Astrocyte of the hippocampus (primary cell): Measurements from ENCODE around the gene STAG2.
"Not testable (repeated sequence)": the region's sequence is repeated elsewhere in the genome, so short reads cannot be mapped to it uniquely, and the experiment has no call there.

Source experiments
- DNase-seq: peaks from one replicate; pipeline ENCODE4 v3.0.0; 2011; ENCODE audit warnings: low read depth, low spot score

STAG2 gene

DNA sequence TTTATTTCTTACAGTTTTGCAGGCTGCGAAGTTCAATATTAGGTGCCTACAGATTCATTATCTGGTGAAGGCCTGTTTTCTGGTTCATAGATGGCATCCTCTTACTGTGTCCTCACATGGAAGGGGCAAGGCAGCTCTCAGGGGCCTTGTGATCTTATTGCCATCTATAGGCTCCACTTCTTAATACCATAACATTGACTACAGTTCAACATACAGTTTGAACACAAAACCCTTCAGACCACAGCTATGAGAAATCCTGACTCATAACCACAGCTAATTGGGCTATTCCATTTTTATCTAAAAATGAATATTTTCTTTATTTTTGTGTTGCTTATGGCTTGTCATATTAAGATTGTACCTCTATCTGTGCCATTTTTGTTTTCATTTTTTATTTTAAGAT, 72.3 kb downstream of the STAG2 start:
- peak; percentile 8 for DNase-seq

DNA sequence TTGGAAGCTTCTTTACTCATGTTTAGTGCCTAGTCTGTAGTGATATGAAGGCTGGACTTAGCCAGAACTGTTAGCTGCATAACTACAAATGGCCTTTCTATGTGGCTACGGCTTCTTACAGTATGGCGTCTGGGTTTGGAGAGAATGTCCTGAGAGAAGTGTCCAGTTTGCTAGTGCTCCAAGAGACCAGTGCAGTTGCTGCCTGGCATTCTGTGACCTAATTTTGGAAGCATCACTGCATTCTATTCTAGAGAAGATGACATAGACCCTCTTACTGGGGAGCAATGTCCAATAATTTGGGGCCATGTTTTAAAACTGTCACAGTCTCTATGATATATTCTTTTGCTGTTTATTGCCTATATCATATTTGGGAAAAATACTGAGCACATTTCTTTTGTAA, 74.2 kb downstream of the STAG2 start:
- no peak for DNase-seq

DNA sequence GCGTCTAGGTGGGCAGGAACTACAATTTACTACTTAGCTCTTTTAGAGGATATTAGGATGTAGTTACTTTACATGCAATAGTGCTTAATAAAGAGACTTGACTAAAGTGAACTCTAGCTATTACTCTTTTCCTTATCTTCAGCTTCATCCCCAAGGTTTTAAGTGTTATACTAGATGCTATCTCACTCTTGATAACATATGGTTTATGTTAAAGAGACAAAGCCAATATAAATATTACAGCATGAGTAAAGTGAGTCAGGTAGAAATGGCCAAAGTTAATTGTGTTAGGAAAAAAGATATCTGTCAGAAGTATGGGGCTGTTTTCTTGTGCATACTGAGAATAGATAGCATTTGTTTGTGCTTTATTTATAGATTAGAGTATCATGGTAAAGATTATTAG, 80.5 kb downstream of the STAG2 start:
- no peak for DNase-seq

DNA sequence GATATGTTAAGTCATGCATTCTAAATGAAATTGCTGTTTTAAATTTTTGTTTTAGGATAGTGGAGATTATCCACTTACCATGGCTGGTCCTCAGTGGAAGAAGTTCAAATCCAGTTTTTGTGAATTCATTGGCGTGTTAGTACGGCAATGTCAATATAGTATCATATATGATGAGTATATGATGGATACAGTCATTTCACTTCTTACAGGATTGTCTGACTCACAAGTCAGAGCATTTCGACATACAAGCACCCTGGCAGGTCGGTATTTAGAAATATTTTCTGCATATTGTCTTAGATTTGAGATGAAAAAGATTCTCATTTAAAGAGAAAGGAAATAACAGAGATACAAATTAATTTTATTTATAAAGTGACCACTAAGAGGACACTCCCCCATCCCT, 83.6 kb downstream of the STAG2 start:
- DNase-seq: no peak

DNA sequence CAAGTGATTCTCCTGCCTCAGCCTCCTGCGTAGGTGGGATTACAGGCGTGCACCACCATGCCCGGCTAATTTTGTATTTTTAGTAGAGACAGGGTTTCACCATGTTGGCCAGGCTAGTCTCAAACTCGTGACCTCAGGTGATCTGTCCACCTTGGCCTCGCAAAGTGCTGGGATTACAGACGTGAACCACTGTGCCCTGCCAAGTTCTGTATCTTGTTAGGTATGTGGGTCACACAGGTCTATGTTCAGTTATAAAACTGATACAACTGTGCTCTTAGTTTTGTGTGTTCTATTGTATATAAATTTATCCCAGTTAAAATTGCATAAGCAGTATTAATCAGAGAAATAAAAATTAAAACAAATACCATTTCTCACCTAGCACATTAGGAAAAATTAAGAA, 122.9 kb downstream of the STAG2 start:
- not testable (repeated sequence) for DNase-seq

DNA sequence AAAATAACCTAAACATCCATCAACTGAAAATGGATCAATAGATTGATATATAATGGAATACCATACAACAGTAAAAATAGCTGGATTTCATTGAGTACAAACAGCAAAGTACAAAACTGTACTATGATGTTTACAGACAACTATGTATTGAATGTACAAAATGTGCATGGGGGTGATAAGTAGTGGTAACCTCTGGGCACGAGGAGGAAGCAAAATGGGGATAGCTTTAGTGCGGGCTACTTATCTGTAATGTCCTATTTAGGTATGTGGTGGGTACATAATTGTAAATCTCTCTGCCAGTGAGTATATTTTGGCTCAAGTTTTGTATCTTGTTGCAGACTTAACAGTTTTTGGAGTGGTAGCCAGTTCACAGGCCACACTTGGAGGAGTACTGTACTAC, 123.6 kb downstream of the STAG2 start:
- no peak for DNase-seq

DNA sequence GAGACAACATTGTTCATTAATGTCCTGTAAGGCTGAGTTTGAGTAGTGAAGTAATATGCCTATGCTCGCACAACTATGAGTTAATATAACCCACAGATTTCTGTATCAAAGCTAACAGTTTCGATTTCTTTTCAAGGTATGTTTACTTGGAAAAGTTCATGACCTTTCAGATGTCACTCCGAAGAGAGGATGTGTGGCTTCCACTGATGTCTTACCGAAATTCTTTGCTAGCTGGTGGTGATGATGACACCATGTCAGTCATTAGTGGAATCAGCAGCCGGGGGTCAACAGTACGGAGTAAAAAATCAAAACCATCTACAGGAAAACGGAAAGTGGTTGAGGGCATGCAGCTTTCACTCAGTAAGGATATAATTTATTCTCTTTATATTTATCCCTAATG, 124.9 kb downstream of the STAG2 start:
- DNase-seq: no peak

DNA sequence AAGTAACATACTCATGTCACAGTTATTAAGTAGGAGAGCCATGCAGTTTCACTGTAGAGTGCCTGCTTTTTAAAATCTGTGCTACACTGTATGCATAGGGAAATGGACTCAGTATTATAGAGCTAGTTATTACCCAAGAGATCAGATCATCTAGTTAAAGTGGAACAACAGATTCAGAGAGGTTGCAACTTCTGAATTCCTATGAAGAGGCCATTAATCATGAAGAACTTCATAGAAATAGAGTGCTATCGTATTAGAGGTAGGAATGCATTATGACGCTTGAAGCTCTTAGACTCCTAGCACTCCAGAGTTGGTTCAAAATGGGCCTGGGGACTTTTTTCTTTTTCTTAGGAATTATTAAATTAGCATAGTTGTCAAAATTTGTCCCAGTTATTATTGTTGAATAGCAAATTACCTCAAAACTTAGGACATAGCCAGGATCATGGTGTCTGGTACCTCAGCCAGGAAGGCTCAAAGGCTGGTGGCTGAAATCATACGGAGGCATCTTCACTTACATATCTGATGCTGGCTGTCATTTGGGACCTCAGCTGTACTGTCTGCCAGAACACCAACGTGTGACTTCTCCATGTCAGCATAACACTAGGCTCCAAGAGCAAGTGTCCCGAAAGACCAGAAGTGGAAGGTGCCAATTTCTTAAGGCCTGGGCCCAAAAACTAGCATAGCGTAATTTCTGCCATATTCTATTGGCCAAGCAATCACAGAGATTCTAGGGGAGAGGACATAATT, 125.7 kb downstream of the STAG2 start:
- no peak for DNase-seq

DNA sequence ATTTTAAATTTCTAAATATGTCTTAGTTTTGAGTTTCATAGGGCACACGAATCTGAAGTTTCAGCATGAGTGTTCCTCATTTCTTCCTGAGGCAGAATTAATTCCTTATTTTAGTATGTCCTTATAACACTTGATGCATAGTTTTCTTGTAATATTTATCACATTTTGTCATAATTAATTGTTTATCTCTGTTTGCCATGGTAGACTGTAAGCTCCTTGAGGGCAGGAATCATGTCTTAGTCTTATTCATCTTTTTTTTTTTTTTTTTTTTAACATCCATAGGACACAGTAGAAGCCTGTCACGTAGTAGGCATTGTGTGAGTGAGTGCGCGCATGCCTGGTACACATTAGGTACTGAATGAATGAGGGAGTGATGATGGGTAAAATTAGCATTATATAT, 131.7 kb downstream of the STAG2 start:
- no peak for DNase-seq

DNA sequence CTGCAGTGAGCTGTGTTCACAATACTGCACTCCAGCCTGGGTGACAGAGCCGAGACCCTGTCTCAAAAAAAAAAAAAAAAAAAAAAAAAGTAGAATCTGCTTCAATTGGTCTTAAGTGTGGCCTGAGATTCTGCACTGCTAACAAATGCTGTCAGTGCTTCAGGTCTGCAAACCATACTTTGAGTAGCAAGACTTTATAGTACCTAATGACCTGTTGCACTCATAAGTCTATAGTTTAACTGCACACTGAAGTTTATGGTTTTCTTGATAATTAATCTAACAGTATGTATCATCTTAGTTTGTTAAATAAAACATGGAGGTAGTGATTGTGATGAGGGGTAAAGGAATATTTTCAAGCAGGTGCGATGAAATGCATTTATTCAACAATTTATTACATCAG, 135.6 kb downstream of the STAG2 start:
- DNase-seq: no peak

DNA sequence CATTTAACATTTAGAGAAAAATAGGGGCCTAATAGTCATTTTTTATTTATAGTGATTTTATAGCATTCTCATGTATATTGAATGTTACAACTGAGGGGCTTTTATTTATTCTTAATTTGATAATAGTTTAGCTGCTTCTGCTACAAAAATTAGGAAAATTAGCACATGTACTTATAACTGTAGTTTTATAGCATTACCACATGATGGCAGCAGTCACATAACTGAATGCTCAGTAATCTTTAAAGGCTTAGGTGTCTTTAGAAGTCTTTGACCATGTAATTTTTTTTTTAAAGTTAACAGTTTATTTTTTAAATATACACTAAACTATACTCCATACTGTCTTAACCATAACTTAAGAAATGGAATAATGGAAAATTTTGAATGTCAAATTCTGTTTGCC, 136.6 kb downstream of the STAG2 start:
- peak; percentile 38 for DNase-seq

DNA sequence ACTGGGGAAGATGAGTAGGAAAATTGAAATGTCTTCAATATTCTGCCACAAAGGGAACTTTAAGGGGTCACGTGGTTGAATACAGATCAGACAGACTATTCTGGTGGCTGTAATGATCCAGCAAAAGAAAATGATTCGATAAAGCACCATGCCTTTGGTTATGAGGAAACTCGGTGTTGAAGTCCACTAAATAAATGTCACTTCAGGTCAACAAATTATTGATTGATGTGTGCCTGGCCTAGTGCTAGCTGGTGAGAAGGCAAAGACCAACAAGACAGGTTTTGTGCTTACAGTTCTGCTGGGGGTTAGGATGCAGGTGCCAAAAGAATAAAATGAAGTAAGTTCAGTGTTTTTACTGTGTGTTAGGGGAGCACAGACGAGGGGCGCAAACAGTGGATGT, 142.5 kb downstream of the STAG2 start:
- DNase-seq: no peak

DNA sequence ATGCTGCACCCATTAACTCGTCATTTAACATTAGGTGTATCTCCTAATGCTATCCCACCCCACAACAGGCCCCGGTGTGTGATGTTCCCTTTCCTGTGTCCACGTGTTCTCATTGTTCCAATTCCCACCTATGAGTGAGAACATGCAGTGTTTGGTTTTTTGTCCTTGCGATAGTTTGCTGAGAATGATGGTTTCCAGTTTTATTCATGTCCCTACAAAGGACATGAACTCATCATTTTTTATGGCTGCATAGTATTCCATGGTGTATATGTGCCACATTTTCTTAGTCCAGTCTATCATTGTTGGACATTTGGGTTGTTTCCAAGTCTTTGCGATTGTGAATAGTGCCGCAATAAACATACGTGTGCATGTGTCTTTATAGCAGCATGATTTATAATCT, 143.0 kb downstream of the STAG2 start:
- not testable (repeated sequence) for DNase-seq

DNA sequence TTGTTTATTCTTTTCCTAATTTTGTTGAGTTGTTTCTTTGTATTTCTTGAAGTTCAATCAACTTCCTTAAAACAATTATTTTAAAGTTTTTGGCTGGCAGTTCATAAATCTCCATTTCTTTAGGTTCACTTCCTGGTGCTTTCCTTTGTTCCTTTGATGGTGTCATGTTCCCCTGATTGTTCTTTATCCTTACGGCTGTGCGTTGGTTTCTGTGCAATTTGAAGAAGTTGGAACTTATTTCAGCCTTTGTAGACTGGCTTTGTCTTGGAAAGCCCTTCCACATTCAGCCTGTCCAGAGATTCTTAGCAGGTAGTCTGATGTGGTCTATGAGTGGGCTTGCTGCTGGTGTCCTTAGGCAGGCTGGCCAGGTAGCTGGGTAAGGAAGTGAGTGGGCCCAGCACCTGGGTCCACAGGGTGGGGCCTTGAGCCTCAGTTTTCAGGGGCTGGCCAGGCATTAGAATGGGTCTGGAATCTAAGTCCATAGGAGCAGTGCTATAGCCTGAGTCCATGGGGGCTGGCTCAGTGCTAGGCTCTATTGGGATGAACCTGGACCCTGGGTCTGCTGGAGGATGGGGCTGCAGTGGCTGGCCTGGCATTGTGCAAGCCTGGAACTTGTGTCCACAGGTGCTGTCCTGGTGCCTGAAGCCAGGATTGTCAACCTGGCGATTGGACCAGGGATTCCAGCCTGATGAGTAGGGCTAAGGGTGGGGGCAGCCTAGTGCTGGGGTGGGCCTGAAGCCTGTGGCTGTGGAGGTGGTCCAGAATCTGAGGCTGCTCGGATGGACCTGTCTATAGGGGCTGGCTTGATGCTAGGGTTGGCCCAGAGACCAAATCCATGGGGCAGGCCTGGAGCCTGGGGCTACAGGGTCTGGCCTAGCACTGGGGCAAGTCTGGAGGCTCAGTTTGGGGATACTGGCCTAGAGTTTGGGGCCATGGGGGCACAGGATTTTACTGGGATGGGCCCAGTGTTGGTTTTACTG, 152.4 kb downstream of the STAG2 start:
- DNase-seq: no peak

DNA sequence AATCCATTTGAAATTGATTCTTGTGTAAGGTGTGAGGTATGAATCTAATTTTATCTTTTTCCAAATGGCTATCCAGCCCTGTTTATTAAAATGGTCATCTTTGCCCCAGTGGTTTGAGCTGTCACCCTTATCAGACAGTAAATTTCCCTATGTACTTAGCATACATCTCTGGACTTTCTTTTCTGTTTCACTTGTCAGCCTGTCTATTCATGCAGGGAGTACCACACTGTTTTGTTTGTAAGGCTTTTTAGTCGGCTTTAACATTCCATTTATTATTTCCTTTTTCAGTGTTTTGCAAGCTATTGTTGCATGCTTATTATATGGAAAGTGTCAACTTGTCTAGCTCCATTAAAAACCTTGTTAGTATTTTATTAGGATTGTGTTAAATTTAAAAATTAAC, 155.8 kb downstream of the STAG2 start:
- no peak for DNase-seq

DNA sequence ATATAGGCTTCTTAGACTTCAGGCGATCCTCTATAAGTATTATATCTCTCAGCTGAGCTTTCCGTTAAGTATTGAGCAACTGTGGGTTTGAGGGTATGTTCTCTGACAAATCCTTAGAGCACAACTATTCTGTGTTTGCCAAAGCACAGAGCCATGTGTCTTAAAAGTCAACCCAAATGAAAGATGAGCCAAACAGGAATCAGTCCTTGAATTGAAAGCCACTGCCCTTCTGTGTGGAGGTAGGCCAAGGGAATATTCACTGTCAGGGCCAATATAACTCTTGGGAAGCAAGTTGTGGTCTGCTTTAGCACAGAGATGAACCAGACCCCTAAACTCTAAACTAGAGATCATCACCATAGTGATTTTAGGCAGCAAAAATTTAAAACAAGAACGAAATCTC, 164.0 kb downstream of the STAG2 start:
- no peak for DNase-seq

DNA sequence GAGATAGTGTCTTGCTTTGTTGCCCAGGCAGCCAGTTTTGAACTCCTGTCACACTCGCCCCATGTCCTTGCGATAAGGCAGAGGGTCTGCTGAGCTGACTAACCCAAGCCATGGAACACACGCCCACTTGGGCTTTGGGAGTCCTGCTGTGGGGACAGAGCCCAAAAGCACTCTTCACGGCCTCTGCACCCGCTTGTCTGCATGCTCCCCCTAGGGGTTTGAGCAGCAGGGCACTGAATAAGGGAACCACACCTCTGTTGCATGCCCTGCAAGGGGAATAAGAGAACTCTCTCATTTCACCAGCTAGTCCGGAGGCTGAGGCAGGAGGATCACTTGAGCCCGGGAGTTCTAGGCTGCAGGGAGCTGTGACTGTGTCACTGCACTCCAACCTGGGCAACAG, 166.0 kb downstream of the STAG2 start:
- no peak for DNase-seq

DNA sequence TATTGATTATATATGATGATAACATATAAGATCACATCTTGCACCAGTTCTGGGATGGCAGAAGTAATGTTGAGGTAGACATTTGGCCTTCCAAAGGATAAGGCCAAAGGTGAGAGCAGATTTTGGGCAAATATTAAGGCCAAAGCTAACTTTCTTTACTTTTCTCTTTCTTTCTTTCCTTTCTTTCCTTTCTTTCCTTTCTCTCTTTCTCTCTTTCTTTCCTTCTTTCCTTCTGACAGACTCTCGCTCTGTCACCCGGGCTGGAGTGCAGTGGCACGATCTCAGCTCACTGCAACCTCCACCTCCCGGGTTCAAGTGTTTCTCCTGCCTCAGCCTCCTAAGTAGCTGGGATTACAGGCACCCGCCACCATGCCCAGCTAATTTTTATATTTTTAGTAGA, 170.9 kb downstream of the STAG2 start:
- DNase-seq: not testable (repeated sequence)

DNA sequence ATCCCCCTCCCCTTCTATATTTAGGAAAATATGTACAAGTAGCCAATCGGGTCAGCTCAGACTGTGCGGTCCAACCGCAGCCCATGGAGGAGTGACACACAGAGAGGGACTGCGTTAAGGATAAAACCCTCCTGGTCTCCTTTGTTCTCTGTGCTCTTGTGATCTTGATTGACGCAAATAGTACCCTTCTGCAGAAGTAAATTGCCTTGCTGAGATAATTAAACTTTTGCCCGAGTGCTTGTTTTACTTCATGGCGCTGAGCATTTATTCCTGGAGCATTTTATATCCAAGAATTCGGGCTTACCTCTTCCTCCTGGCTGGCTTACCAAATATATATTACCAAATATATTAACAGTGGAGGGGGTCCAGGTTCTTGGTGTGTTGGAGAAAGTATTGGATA, 184.2 kb downstream of the STAG2 start:
- DNase-seq: no peak

DNA sequence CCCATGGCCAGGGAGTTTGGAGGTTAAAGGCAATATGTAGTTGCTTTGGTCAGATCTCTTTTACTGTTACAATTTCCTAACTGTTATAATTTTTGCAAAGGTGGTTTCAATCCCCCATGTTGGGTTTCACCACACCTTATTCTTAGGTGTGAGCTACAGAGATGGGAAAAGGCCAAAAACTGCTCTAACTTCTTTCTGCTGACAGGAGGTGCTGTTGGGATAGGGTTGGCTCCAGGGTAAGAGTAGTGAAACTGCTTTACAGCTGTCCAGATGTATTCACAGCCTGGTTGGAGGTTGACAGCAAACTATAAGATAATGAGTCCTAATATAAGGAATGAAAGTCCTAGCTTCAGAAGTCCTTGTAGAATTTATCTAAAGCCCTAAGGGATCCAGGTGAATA, 189.7 kb downstream of the STAG2 start:
- no peak for DNase-seq
